Epithelial cell of proximal tubule (primary cell): ENCODE measurements around the gene ALG11. TPM values are rescaled to one million over a fixed set of nuclear protein-coding genes. Genes with fewer than 3 reads are reported as not detected.
"Not testable (repeated sequence)": the region's sequence is repeated elsewhere in the genome, so short reads cannot be mapped to it uniquely, and the experiment has no call there.

ENCODE experiments used
- DNase-seq: peaks from one replicate; pipeline ENCODE4 v3.0.0-alpha.2; 2011; ENCODE audit warnings: low read depth
- H3K4me3 ChIP-seq: 2 replicates; pipeline ENCODE4 v1.5.1; 2011; ENCODE audit warnings: low read depth, mild to moderate bottlenecking, low read length
- CTCF ChIP-seq: conservative IDR thresholded peaks from 2 replicates; pipeline ENCODE4 v1.5.1; 2012; ENCODE audit warnings: low read depth, mild to moderate bottlenecking, low read length
- total RNA-seq: library from RNA; depleted of rRNA; stranded (reverse); fragments of >200 nt; gene quantifications from 2 replicates; pipeline ENCODE4 v1.2.3, GENCODE V29; 2015

ALG11 gene
- total RNA-seq, 1 donor from 2014 or later, result 15.3 TPM

GRCh38 chr13:51976423-51976822, 35.8 kb upstream of the ALG11 start:
- TF ChIP-seq CTCF, result no peak

DNA sequence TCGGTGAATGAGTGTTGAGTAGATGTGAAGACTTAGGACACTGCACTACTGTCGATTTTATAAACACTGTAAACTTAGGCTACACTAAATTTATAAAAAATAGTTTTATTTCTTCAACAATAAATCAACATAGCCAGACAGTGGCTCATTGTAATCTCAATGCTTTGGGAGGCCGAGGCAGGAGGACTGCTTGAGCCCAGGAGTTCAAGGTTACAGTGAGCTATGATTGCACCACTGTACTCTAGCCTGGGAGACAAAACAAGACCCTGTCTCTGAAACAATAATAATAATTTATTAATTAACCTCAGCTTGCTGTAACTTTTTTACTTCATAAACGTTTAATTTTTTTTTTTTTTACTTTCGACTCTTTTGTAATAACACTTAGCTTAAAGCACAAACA, 35.3 kb upstream of the ALG11 start:
- TF ChIP-seq CTCF, result no peak
- DNase-seq, result no peak
- no peak overlapping the region for H3K4me3 ChIP-seq

More at GRCh38 chr13:51976423-51976822, 35.8 kb upstream of the ALG11 start:
- no peak for DNase-seq
- H3K4me3 ChIP-seq, result no peak overlapping the region

GRCh38 chr13:51977625-51978024, 34.6 kb upstream of the ALG11 start:
- TF ChIP-seq CTCF, result no peak
- no peak for DNase-seq
- H3K4me3 ChIP-seq, result no peak overlapping the region

DNA sequence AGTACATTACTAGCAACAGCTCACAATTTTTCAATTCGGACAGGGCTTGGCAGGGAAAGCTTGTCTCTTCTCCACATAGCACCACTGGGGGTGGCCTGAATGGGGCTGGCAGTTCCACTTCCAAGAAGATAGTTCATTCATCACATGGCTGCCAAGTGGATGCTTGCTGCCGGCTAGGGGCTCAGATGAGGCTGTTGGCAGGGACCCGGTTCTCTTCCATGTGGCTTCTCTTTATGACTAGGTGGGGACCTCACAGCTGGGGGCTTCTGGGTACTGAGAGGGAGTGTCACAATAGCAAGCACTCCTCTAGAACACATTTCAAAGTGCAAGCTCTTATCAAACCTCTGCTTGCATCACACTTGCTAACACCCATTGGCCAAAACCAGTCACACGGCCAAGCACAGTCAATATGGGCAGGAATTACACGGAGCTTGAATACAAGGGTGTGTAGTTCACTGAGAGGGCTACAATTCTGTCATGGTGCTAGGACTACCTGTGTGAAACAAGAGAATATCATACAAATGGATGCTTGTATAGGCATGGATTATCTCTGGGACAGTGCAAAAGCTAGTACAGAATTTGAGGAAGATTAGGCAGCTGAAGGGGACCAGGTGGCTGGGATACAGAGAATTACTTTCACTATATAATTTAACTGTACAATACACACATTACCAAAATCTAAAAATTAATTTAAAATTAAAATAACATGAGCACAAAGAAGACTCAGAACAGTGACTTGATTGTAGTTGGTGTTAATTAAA, 33.2 kb upstream of the ALG11 start:
- DNase-seq, result no peak
- no peak for TF ChIP-seq CTCF
- H3K4me3 ChIP-seq, result no peak overlapping the region

GRCh38 chr13:51980908-51981307, 31.3 kb upstream of the ALG11 start:
- no peak overlapping the region for H3K4me3 ChIP-seq
- DNase-seq, result no peak
- TF ChIP-seq CTCF, result no peak

DNA sequence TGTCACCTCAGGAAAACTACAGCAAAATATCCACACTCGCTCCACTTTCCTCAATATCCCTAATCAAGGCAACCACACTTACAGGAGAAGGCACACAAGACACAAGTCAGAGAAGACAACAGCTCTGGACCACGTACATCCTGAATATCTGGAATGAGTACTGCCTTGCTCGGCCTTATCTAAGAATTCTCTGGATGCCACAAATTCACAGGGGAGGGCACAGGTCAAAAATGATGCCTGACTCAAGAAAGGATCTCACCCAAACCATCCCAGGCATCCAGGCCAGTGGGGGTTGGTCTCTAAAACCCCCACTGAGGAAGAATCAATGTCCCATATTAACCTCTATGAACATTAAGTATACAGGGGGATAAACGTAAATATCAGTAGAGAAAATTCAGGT, 30.8 kb upstream of the ALG11 start:
- no peak for DNase-seq
- H3K4me3 ChIP-seq, result no peak overlapping the region
- TF ChIP-seq CTCF, result no peak

DNA sequence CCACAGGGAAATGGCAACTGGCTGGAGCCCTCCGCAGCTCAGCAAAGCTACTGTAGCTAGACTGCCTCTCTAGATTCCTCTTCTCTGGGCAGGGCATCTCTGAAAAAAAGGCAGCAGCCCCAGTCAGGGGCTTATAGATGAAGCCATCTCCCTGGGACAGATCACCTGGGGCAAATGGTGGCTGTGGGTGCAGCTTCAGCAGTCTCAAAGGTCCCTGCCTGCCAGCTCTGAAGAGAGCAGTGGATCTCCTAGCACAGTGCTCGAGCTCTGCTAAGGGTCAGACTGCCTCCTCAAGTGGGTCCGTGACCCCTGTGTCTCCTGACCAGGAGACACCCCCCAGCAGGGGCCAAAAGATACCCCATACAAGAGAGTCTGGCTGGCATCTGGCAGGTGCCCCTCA, 28.9 kb upstream of the ALG11 start:
- DNase-seq, H3K4me3 ChIP-seq: not testable (repeated sequence)

DNA sequence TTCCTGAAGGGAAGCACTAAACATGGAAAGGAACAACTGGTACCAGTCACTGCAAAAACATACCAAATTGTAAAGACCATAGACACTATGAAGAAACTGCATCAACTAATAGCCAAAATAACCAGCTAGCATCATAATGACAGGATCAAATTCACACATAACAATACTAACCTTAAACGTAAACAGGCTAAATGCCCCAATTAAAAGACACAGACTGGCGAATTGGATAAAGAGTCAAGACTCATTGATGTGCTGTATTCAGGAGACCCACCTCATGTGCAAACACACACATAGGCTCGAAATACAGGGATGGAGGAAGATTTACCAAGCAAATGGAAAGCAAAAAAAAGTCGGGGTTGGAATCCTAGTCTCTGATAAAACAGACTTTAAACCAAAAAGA, 27.3 kb upstream of the ALG11 start:
- H3K4me3 ChIP-seq, DNase-seq: not testable (repeated sequence)
